ENCODE data around the gene CARD14.

The CARD14 gene

DNA sequence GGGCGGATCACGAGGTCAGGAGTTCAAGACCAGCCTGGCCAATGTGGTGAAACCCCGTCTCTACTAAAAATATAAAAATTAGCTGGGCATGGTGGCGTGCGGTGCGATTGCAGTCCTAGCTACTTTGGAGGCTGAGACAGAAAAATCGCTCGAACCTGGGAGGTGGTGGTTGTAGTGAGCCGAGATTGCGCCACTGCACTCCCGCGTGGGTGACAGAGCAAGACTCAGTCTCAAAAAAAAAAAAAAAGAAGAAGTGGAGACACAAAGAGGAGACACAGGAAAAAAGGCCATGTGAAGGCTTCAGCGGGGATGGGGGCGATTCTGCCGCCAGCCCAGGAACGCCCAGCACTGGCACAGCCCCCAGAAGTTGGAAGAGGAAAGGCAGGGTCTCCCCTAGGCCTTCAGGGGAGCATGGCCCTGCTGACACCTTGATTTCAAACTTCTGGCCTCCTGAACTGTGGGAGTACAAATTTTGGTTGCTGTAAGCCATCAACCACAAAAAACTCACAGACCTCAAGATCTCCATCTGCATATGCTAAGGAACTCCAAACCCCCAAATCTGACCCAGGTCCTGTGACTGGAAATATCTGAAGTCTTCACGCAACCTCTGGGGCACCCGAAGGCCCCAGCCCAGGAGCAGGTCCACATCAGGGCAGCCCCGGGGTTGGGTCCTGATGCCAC lies 43.3 kb downstream of the CARD14 start:
- no peak for DNase-seq

DNA sequence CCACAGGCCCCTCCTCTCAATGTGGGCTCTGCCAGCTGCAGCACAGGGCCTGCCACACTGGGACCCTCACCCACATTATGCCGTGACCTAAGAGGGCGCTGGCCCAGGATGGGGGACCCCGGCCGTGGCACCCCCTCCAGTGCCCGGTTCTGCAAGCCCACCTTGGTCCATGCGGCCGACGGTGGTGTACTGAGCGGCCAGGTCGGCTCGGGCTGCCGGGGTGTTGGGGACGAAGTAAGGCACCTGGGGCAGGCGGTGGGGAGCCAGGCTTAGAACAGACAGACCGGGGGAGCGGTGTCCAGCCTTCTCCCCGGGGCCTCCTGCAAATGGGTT lies 43.8 kb downstream of the CARD14 start:
- DNase-seq = no peak

DNA sequence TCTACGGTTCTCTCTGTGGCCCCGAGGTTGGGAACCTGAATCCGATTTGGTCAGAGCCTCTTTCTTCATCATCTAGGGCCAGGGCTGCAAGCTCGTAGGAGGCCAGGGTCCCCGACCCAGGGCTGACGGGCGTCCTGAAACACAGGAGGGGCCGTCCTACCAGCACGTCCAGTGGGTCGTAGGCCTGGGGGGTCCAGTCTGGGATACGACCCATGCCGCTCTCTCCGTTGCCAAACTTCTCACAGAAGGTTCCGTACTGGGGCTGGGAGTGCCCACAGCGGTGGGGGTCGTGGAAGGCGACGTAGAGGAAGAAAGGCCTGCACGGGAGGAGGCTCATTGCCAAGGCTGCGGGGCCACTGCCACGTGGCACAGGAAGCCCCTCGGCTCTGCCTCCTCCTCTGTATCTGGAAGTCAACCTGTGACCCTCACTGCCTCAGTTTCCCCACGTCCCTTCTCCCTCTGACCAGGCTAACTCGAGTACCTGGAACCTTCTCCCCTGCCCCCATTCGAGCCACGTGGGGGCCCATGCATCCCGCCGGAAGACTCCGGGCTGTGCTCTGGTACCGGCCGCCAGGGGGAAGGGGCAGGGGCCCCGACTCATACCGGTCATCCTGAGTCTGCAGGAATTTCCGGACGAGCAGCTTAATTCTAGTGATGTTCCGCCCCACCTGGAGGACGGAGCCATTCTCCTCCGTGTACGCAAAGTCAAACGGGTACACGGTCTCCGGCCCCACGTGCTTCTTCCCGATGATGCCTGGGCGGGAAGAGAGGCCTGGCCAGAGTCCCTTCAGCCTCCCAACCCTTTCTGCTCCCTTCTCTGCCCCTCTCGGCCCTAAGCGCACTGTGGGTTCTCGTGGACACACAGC lies 44.4 kb downstream of the CARD14 start:
- no peak for DNase-seq

DNA sequence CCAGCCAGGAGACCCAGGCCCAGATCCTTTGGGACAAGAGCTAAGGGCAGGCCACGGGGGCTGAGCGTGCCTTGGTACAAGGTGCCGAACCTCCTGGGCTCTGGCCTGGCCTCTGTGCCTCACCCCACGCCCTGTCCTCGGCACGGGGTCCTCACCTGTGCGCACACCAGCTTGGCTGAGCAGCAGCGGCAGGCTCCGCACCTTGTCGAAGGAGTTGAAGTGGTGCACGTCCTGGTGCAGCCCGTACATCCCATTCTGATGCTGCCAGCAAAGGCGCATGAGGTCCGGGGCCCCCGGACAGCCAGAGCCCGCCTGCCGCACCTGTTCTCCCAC lies 45.0 kb downstream of the CARD14 start:
- DNase-seq = no peak

DNA sequence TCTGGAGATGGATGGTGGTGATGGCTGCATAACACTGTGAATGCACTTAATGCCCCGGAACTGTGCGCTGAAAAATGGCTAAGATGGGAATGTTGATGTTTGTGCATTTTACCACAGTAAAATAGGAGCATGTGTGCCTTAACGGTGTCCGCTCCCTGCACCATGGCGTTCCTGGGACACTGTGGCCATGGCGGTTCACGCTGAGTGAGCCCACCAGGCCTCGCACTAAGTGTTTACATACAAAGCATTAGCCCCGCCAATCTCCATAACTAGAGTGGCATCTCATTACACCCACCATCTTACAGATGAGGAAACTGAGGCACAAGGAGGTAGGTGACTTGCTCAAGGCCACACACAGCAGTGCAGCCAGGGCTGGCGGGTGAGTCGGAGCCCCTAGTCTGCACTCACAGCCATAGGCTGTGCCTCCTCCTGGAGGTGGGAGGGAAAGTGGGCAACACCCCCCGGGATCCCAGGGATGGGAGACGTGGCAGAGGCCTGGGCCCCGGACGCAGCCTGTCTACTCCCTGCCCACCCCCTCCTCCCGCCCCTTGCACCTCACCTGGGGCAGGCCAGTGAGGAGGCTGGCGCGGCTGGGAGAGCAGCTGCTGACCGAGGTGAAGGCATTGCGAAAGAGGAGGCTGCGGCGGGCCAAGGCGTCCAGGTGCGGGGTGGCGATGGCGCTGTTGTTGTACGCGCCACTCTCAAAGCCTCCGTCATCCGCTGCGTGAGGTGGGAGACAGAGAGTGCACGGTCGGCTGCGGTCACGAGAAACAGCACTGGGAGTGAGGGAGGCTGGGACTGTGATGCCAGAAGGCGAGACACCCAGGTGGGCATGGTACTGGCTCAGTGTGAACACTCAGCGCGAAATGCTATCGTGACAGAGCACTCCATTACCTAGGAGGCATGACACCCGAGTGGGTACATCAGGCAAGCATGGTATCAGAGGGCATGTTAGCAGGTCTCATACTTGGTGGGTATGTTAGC lies 46.9 kb downstream of the CARD14 start:
- no peak for DNase-seq

DNA sequence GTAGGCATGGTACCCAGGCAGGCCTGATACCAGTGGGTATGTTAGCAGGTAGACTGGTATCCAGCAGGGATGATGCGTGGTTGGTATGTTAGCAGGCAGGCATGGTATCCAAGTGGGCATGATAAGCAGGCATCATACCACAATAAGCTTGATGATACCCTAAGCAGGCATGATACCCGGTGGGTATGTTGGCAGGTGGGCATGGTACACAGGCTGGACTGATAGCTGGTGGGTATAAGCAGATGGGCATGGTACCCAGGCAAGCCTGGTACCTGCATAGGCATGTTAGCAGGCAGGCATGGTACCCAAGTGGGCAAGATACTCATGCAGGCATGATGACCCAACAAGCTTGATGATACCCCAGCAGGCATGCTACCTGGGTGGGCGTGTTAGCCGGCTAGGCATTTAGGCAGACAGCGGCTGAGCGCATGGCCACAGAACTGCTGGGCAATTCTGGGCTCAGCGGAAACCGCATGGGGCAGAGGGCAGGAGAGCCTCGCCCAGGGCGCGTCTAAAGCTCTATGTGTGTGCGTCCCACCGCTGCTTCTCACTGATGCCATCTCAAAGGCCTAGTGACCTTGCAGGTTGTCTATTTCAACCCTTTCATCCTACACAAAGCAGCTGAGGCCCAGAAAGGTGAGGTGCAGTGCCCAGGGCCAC lies 48.0 kb downstream of the CARD14 start:
- DNase-seq = no peak

DNA sequence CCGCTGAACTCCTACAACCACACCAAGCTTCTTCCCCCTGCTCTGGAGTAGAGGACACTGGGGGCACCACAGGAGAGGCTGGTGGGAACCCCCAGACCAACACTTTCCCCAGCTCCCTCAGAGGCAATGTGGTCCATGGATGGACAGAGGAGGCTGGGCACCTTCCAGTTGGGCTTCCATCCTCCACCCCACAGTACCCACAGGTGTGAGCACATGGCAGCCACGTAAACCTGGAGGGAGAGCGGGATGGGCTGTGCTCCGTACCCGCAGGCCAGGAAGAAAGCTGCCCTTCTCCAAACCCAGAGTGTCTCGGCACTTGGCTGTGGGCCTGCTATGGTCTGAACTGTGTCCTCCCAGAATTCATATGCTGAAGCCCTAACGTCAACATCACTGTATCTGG lies 48.6 kb downstream of the CARD14 start:
- no peak for DNase-seq

DNA sequence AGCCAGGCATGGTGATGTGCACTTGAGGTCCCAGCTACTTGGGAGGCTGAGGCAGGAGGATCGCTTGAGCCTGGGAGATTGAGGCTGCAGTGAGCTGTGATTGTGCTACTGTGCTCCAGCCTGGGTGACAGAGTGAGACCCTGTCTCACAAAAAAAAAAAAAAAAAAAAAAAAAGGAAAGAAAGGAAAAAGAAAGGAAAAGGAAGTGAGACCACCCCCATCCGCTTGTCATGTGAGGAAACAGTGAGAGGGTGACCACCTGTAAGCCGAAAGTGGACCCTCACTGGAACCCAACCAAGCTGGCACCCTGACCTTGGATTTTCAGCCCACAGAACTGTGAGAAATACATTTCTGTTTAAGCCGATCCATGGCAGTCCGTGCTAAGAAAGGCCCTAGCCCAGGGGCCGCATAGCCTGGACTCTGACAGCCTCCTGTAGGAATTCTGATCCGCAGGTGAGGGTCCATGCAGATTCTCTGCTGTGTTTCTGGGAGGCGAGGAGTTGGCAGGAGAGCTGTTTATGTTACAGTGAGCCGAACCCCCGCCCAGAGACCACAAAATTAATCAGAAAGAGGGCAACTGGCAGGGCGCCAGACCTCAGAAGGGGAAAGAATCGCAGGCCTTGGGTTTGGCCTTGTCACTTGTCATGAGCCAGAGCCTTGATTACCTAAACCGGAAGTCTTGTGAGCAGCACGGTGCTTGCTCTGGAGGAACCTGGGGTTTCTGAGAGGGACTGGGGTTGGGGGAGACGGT lies 49.4 kb downstream of the CARD14 start:
- DNase-seq = peak; percentile 96

DNA sequence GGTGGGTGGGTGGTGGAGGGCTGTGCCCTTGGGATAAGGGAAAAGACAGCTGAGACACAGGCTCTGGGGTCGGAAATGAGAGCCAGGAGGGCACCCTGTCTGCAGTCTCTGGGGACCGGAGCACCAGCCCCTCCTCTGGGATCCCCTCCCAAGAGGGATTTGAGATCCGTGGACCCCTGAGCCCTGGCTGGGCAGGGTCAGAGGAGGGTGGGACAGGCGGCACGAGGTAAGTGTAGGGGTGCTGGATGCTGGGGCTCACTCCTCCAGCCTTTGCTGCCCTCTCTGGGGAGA lies 49.9 kb downstream of the CARD14 start:
- no peak for DNase-seq

DNA sequence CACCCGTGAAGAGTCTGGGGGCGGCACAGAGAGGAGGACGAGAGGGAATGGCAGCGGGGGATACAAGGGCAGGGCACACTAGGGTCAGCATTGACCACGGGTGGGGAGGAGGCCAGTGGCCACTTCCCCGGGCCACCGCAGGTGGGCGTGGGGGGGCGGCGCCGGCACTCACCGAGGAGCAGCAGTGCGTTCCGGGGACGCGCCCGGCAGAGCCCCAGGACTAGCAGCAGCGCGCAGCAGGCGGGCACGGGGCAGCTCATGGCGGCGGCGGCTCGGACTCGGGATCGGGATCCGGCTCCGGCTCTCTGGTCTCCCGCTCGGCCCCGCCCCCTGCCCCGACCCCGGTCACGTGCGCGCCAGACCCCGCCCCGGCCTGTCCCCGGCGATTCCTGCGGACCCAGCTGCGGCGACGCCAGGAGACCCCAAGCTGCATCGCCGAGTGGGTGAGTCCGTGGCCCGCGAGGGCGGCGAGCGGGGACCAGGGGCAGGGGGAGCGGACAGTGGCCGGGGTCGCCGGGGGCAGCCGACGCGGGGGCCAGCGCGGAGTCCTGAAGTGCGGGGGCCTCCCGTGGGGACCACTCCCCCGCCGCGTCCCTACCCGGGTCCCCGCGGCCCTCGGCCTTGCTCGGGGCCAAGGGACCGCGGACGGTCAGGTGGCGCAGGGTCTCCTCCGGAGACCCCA lies 50.4 kb downstream of the CARD14 start, which contains the start of the genes SGSH and SLC26A11:
Gene SGSH (minus strand): TSS at position 280 of the 682 bp plus-strand sequence. CDS start 20 bp downstream, at position 260.
Gene SLC26A11 (plus strand): TSS at position 374 of the 682 bp plus-strand sequence. CDS start 1,134 bp downstream, outside the sequence.
- DNase-seq = peak; percentile 72

DNA sequence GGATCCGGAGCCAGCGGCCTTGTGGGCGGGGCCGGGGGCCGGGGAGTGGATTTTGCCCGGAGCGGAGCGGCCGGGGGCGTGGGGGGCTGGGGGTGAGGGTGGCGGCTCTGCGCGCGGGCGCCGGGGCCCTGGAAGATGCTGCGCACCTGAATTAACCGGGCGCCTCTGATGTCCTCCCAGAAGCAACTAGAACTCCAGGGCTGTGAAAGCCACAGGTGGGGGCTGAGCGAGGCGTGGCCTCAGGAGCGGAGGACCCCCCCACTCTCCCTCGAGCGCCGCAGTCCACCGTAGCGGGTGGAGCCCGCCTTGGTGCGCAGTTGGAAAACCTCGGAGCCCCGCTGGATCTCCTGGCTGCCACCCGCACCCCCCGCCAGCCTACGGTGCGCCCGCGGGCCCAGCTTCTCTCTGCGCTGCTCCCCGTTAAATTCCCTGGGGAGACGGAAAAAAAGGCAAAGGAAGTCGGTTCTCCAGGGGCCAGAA lies 50.9 kb downstream of the CARD14 start:
- peak; percentile 37 for DNase-seq

DNA sequence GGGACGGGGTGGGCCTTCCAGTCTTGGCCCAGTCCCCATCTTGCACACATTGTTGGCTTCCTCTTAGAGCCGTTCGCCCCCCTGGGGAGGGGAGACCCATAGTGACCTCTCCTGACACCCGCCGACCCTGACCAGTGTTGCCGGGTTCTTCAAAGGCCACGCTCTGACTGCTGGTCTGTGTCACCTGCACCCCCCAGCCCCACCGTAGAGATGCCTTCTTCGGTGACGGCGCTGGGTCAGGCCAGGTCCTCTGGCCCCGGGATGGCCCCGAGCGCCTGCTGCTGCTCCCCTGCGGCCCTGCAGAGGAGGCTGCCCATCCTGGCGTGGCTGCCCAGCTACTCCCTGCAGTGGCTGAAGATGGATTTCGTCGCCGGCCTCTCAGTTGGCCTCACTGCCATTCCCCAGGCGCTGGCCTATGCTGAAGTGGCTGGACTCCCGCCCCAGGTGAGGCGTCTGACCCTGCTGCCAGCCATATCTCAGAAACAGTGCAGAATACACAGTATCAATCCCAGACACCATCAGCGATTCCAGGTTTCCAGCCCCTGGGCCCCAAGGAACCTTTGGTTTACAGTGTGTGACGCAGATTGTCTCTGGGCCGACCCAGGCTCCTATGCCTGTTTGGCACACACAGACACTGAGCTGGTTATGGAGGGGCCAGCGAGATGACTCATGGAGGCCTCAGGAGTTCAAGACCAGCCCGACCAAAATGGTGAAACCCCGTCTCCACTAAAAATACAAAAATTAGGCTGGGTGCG lies 51.7 kb downstream of the CARD14 start:
- DNase-seq = no peak

DNA sequence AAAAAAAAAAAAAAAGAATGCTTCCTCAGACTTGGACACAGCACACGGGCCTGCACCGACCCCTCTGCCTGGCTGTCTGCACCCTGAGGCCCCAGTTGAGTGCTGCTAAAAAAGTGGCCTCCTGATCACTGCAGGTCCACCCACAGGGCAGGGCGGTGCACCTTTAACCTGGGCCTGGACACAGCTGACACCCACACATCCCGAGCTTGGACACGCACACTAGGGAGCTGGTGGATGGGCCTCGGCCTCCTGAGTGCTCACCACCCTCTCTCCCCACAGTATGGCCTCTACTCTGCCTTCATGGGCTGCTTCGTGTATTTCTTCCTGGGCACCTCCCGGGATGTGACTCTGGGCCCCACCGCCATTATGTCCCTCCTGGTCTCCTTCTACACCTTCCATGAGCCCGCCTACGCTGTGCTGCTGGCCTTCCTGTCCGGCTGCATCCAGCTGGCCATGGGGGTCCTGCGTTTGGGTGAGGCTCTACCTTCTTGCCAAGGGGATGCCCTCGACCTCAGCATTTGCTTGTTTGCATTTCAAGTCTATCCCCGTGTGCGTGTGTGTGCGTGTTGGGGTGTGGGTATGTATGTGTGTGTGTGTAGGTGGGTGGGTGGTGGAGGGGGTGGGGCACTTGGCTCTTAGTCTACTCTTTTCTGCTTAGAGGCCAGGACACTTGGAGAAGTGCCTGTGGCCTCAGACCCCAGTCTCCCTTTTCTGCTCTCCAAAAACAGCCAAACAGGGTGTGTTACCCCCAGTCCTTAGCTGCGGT lies 52.7 kb downstream of the CARD14 start:
- no peak for DNase-seq

DNA sequence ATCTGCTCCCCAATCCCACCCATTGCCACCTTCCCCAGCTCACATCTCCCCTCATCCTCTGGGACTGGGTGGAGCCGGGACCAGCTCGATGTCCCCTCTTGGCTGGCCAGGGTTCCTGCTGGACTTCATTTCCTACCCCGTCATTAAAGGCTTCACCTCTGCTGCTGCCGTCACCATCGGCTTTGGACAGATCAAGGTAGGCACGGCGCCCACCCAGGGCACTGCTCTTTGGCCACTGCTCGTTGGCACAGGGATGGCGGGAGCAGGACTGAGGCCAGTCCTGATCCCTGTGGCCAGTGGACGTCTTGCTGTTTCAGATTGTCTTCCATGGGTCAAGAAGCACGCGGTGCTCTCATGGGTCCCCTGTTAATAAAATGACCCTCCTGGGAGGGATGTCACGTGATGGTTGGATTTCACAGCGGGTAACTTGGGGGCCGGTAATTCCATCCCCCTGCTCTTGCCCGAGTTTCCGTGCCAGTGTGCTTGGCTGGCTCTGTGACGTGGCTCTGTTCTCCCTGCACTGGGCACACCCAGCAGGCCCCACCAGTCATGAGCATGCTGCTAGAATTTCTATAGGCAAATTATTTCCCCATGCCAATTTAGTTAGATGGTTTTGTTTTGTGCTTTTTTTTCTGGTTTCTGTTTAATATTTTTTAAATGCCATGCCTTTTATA lies 53.4 kb downstream of the CARD14 start:
- no peak for DNase-seq

DNA sequence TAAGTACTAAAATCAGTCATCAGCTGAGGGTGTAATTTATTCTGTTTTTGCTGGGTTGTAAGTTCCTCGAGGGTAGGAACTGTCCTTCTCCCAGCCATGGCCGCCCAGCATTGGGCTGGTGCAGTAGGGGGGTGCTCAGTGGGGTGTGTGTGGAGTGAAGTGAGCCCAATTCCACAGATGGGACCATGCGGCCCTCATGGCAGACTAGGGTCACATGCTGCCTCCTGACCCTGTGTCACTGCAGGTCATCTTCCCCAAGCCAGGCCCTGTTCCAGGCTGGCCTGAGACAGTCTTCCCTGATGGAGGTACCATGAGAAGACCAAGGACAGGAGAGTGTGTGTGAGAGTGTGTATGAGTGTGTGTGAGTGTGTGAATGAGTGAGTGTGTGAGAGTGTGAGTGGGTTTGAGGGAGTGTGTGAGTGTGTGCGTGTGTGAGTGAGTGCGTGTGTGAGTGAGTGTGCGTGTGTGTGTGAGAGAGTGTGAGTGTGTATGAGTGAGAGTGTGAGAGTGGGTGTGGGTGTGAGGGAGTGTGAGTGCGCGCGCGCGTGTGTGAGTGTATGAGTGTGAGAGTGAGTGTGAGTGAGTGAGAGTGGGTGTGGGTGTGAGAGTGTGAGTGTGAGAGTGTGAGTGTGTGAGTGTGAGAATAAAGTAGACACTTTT lies 54.1 kb downstream of the CARD14 start:
- DNase-seq = no peak

DNA sequence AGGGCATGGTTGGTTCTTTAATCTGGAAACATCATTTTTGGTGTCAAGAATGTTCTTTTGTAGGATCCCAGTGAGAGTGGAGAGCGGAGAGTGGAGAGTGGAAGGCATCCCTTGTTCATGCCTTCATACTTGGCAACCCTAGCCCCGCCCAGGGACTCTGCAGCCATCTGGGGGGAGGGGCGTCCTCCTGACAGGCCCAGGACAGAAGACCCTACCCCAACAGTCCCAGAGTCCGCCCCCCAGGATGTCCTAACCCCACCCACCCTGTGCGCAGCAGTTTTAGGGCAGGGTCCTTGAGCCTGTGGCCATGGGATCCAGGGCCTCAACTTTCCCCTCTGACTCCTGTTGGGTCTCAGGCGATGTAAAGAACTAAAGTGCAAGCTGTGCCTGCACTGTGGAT lies 54.9 kb downstream of the CARD14 start:
- DNase-seq = no peak

DNA sequence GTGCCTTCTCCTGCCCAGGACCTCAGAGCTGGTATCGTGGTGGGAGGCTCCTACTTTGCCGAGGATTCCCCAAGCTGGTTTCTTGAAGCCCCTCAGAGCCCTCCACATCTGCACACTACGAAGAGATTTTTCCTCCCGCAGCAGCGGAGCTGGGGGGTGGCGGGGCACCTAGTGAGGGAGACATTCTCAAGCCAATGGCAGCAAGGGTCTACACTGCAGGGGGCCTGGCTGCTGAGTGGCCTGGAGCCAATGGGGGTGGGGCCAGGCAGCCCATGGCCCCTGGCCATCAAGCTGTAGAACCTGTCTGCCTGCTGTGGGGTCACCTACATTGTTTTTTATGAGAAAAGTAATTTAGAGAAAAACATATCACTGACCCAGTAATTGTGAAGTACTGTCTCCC lies 55.4 kb downstream of the CARD14 start:
- no peak for DNase-seq

DNA sequence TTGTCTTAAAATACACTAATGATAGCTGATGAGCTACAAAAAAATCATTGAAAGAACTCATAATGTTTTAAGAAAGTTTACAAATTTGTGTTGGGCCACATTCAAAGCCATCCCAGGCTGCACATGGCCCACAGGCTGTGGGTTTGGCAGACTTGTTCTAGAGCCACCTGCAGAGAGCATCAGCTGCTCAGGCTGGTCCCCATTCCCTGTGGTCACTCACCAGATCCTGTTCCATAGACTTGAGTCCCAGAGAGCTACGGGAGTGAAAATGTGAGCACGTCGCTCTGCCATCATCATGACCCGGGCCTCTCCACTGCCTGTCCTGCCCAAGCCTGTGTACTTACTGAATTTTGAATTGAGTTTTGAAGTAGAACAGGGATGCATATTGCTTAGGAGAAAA lies 57.3 kb downstream of the CARD14 start:
- DNase-seq = no peak

DNA sequence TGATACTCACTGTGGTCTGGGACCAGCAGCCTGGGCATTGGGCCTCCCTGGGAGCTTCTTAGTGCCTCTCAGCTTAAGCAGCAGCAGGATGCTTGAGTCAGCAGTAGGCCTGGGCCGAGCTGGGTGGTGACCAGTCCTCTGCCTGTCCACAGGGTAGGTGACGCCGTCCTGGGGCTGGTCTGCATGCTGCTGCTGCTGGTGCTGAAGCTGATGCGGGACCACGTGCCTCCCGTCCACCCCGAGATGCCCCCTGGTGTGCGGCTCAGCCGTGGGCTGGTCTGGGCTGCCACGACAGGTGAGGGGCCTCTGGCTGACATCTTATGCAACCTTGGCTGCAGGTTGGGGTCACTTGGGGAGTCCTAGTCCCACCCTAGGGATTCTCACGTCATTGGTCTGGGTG lies 57.8 kb downstream of the CARD14 start:
- no peak for DNase-seq

All from CD4-positive, alpha-beta T cell treated with Interleukin-6 for 4 hours (primary cell).